GM19328 (cell line): ENCODE measurements around the gene SEC61A1.

ENCODE experiments used
- ATAC-seq: cut with Tn5 transposase; IDR thresholded peaks from one replicate; pipeline ENCODE4 v1.9.1; 2021; ENCODE audit warnings: mild to moderate bottlenecking, moderate library complexity; ENCODE audit not compliant: unreplicated experiment

The SEC61A1 gene

DNA sequence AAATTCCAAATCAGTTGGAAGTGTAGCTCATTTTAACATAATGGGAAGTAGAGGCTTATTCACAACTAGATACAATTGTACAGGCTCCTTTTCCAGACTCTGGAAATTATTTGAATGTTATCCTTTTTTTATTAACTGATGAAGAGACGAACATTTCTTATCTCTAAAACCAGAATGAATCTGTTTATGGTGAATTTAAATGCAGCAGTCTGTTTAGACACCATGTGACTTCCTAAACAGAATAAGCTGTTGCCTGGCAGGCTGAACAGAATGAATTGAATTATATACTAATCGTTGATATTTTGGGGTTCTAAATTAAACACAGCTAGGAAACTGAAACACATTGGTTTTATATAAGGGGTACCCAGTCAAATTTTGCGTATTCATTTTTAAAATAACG, 4.0 kb downstream of the SEC61A1 start:
- no peak for ATAC-seq

GRCh38 chr3:128060473-128061381, 8.5 kb downstream of the SEC61A1 start:
- ATAC-seq = no peak

- no peak for ATAC-seq
Observed at GRCh38 chr3:128062033-128062745, 10.0 kb downstream of the SEC61A1 start.

DNA sequence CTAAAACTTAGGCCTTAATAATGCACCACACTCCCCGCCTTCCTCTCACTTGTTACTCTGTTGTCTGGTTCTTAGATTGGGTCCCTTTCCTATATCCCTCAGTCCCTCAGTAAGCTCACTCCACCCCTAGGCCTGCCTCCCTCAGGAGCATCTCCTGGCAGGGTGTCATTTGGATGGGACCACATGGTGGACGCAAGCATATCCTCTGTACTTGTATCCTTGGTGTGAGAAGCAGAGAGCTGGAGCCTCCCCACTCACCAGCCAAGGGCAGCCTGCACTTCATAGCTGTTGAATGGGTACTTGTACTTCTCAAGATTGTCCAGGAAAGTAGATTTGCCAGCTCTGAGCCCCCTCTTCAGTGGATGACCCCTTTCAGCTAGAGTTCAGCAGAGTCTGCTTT, 11.6 kb downstream of the SEC61A1 start:
- ATAC-seq = no peak

- ATAC-seq = no peak
Observed at GRCh38 chr3:128064962-128065361, 12.7 kb downstream of the SEC61A1 start.

GRCh38 chr3:128066114-128066513, 13.9 kb downstream of the SEC61A1 start:
- ATAC-seq = no peak

- ATAC-seq = no peak
Observed at GRCh38 chr3:128066676-128067075, 14.4 kb downstream of the SEC61A1 start.

GRCh38 chr3:128067489-128067888, 15.3 kb downstream of the SEC61A1 start:
- ATAC-seq = no peak

GRCh38 chr3:128068156-128068620, 16.0 kb downstream of the SEC61A1 start:
- no peak for ATAC-seq

GRCh38 chr3:128069271-128069670, 17.0 kb downstream of the SEC61A1 start:
- ATAC-seq = no peak

GRCh38 chr3:128070898-128071591, 18.8 kb downstream of the SEC61A1 start:
- no peak for ATAC-seq

DNA sequence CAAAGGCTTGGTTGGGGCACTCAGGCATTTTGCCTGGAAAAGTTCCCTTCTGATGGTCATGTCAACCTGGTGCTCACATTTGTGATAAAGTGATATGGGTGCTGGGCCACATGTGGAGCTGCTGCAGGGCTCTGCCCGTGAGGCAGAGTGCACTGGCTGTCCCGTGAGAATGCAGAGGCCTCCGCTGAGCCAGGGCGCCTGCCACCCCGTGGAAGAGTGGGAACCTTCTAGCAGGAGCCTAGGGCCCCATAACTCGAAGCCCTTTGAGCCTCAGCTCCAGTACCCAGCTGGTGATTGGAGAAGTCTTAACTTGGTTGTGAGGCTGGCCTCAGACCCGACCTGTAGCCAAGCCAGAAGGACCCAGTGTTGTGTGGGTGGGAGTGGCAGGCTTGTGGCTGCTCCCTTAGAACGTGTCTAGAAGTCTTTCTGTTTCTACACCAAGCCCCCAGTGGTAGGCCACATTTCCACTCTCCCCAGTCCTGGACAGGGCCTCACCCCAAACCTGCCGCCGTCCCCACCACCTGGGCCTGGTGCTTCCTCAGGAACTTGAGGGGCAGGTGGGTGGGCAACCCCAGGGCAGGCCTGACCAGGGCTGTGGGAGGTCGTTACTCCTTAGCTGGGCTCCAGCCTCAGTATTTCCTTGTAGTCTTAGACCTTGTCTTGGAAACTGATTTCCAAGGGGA, 19.7 kb downstream of the SEC61A1 start:
- ATAC-seq = no peak

DNA sequence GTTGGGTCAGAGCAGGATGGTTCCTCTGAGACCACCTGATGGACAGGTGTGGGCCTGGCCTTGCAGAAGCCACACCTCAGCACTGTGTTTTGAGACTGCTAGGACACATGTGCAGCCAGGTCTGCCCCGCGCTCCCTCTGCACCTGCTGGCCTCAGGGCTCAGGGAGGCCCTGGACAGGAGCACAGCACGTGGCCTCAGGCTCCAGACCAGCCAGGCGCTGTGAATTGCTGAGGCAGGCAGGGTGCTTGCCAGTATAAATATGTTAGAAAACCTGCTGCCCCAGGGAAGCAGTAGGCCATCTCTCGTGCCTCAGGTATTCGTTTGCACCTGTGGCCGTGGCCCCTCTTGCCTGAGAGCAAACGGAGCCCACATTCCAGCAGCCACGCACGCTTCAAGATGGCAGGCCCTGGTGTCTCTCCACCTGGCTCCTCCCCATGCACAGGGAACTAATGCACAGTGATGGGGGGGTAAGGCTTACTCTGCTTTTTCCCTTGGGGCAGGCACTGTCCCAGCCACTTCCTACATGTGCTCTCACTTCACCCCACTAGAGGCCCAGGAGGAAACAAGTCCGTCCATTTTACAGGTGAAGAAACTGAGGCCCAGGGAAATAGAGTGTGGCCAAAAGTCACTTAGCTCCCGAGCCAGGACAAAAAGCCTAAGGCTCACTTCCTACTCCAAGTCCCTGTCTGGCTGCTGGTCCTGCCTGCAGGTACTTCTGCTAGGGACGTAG, 20.4 kb downstream of the SEC61A1 start:
- ATAC-seq = no peak

GRCh38 chr3:128073185-128073725, 21.0 kb downstream of the SEC61A1 start:
- ATAC-seq = no peak

GRCh38 chr3:128073807-128074206, 21.6 kb downstream of the SEC61A1 start:
- ATAC-seq = no peak

- ATAC-seq = no peak
Observed at GRCh38 chr3:128074851-128075521, 22.7 kb downstream of the SEC61A1 start.

DNA sequence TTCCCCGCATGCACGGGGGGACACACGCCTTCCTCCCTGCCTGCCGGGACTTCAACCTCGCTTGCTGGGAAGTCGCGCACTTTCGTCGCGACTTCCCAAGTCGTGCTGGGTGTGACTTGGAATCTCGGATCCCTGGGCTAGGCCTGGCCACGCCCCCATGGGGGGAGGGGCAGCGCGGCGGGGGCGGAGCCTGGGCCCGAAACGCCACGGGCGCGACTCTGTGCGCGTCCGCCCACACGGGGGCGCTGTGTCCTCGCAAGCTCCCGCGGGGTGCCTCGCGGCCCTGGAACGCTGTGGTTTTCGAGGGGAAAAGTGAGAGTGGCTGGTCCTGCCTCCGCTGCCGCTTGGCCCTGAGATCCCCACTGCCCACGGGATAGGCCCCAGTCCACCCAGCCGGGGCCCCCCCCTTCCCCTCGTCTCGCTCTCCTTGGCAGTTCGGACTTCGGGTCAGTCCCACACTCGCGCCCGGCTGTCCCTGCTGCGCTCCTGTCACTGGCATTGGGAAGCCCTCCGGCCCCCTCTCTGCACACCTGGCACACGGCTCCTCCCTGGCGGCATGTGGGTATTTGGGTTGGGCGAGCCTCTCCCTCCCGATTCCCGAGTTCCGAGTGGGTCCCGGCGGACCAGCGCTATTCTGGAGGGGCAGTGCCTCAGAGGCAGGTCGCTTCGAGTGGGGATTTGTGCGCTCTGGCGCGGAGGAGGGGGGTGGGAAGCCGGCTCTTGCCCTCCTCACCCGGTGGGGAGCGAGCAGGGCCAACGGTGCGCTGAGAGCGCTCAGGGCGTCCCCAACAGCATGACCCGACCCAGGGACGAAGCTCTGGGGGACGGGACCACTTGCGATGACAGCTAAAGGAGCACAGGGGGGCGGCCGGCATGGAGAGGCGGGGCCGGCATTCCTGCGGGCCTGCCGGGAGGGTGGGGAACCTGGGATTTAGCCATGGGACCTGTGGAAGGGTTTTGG, 23.6 kb downstream of the SEC61A1 start:
- no peak for ATAC-seq
